KG1 (cell line): ENCODE results near the gene DMXL1.

Source experiments
- DNase-seq: peaks from one replicate; lab custom pipeline; 2025; lab: John Stamatoyannopoulos, UW

DMXL1 gene, protein sequence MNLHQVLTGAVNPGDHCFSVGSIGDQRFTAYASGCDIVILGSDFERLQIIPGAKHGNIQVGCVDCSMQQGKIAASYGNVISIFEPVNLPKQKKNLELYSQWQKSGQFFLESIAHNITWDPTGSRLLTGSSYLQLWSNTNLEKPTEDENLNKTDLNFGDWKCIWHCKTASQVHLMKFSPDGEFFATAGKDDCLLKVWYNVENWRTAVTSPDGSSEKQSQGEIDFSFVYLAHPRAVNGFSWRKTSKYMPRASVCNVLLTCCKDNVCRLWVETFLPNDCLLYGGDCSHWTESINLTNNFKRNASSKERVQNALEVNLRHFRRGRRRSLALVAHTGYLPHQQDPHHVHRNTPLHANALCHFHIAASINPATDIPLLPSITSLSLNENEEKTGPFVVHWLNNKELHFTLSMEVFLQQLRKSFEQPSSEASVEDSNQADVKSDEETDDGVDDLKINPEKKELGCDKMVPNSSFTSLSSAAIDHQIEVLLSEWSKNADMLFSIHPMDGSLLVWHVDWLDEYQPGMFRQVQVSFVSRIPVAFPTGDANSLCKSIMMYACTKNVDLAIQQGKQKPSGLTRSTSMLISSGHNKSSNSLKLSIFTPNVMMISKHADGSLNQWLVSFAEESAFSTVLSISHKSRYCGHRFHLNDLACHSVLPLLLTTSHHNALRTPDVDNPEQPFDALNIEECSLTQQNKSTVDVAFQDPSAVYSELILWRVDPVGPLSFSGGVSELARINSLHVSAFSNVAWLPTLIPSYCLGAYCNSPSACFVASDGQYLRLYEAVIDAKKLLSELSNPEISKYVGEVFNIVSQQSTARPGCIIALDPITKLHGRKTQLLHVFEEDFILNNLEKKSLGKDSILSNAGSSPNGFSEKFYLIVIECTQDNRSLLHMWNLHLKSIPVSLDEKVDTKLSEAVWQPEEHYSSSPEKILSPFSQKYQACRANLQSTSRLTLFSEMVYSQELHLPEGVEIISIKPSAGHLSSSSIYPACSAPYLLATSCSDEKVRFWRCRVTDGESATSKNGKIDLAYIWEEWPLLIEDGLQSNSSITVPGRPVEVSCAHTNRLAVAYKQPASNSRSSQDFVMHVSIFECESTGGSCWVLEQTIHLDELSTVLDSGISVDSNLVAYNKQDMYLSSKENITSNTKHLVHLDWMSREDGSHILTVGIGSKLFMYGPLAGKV (N-terminal part only)

DNA sequence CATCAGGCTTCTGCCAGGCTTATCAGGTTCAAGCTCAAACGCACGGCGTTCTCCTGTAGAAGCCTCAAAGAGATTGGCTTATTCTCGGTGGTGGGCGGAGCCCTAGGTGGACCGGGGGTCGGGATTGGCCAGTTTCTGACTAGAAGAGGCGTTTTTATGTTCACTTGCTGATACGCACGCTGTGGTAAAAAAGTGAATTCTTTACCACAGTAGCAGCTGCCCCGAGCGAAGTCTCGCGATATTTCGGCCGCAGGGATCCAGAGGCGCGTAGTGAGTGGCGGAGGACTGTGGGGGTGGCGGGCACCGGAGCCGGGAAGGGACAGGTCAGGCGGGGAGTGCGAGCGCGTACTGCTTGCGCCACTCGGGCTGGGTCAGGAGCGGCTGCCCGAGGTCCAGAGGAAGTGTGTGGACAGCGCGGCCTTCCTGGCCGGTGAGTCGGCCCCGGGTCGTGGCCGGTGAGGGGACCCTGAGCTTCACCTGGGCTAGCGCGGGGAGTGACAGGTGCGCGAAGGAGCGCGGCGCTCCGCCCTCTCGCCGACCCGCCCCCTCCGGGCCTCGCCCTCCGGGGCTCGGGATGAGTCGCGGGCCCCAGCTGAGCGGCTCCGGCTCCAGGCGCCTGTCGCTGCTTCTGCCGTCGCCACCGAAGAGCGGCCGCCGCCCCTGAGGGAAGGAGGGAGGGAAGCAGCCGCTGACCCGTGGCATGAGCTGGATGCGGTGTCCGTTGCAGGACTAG lies at the start of gene DMXL1:
Gene DMXL1, plus strand, starts transcription at position 260 of the 733 bp plus-strand sequence. CDS start 483 bp downstream, outside the sequence.
- DNase-seq: peak; percentile 86

DNA sequence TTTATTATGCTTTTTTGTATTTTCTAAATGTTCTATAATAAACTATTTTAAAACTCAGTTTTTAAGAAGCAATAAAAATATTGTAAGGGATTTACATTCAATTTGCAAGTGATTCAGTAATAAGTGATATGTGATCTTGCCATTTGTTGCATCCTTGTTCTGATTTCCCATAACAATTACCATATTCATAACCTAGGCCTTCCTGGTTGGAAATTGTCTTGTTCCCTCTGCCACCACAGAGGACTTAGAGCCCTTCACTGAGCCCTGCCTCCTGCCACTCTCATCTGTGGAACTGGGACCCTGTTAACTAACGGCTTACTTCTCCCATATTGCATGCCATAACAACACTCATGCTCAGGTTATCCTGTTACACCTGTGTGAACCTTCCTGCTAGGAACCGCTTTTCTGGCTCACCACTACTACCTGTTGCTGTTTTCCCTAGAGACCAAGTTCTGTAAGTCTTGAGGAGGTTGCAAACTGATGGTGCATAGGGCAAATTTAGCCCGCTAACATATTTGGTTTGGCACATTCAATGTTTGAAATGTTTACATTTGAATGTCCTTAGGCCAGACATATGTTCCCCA lies 49.6 kb upstream of the DMXL1 start:
- no peak for DNase-seq

DNA sequence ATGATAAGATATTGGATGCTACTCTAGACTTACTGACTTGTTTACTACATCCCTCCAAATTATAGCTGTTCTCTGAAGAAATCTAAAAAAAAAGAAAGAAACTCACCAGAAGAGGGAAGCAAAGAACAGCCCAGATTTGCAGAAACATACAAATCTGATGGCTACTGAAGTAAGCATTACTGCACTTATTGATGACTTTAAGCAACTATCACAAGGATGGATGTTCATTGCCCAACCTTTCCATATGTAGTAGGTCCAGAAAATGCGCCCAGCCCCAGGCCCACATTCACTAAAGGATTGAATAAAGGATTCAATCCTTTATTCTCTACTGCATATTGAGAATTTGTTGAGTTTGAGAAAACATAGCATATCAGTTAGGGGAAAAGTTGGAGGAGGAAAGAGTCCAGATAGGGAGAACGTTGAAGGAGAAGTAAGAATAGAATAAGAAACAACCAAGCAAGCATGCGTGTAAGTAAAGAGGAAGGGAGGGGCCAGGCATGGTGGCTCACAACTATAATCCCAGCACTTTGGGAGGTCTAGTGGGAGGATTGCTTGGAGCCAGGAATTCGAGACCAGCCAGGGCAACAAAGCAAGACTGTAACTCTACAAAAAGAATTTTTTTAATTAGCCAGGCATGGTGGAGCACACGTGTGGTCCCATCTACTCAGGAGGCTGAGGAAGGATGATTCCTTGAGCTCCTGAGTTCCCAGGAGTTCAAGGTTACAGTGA lies 48.7 kb upstream of the DMXL1 start:
- no peak for DNase-seq

DNA sequence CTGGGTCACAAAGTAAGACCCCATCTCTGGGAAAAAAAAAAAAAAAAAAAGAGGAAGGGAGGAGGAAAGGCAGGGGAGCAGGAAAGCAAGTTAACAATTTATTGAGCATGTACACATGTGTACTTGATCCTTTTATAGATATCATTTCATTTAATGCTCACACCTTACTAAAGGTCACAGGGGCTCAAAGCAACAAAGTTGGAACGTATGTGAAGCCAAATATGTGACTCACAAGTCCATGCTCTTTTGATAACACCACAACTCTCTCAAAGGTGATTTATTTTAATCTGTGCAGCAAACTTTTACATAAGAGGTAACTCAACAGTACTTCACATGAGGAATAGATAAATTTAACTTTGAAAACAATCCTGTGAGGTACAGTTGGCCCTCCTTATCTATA lies 48.1 kb upstream of the DMXL1 start:
- DNase-seq: no peak

DNA sequence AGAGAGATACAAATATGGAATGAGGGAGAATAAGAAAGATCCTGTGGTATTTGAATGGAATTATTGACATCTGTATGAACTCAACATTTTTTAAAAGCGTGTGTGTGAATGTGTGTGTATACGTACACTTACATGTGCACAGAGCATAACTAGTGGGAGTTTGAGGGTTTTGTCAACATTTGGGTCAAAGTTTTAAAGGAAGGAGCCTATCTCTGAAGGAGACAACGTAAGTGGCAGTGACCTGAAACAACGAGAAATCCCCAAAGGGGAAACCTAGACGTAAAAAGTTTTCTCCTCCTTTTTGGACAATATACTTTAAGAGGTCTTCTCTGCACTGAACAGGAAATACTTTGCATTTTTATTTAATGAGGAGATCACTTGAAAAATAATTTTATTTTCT lies 42.3 kb upstream of the DMXL1 start:
- no peak for DNase-seq

DNA sequence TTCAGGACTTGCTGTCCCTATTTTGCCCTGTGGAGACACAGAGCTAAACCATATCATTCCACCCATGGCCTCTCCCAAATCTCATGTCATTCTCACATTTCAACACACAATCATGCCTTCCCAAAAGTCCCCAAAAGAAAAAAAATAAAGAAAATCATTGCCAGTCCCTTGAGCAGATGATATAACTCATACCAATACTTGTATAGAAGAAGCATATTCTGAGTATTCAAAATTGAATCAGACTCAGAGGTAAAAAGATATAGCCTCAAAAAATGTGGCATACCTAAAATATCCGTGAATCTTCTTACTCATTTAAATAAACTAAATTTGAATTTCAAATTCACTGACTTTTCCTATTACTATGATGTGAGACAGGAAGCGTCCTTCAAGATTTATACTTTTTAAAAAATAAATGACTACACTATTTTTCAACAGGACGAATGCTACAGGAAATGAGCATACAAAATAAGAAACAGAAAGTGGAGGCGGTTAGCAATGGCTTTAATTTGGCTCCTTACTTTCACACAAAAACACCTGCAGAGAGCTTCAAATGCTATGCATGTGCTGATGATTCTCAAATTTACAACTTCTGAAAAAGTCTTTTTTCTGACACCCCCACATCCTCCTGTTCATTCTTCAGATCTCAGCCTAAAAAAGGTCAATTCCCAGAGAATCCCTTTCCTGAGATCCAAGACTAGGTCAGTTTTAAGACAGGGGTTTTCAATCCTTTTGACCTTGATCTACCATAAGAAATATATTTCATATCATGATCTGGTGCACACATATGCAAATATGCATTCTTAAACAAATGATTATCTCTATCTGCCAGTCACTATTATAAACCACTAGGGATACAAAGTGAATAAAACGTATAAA lies 39.6 kb upstream of the DMXL1 start:
- no peak for DNase-seq

DNA sequence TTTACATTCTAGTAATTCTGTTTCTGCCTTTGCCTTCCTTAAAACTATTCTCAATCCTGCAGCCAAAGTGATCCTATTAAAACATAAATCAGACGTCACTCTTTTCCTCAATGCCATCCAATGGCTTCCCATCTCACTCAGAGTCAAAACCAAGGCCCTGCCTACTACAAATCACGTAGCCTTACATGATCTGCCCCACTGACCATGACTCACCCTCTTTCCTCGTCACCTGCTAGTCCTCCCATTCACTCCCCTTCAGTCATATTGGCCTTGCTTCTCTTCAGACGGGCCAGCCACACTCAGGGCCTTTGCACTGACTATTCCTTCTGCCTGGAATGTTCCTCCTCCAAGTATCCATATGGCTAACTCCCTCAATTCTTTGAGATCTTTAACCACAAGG lies 39.0 kb upstream of the DMXL1 start:
- no peak for DNase-seq

DNA sequence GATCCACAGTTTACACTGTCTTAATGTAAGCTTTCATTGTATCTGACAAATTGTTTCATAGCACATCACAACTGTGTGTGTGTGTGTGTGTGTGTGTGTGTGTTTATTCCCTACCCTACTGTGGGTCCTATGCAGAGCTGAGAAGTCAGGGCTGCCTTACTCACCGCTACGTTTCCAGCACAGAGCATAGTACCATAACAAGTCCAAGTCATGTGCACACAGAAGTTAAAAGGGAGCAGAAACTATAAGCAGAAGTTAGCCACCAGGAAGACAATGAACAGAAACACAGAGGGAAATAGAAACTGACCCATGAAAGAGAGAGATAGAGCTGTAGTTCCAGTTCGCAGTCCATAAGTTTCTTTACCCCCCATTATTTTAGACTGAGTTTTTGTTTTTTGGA lies 38.2 kb upstream of the DMXL1 start:
- DNase-seq: no peak

DNA sequence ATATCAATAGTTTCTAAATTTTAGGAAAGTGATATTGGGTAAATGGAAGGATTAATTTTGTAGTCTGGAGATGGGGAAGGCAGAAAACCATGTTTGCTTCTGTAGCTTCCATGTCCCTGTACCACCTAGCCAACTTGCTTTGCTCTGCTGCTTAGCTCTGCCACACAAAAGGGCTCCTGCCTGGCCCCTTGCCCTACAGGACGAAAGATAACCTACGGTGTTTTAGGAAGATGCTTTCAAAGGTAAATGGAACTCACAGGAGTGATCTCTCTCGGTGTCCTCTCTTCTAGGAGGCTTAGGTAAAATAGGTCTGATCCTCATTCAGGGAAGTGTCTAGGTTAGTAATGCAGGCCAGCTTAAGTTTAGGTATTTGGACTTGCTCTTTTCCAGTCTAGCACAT lies 37.8 kb upstream of the DMXL1 start:
- DNase-seq: no peak

DNA sequence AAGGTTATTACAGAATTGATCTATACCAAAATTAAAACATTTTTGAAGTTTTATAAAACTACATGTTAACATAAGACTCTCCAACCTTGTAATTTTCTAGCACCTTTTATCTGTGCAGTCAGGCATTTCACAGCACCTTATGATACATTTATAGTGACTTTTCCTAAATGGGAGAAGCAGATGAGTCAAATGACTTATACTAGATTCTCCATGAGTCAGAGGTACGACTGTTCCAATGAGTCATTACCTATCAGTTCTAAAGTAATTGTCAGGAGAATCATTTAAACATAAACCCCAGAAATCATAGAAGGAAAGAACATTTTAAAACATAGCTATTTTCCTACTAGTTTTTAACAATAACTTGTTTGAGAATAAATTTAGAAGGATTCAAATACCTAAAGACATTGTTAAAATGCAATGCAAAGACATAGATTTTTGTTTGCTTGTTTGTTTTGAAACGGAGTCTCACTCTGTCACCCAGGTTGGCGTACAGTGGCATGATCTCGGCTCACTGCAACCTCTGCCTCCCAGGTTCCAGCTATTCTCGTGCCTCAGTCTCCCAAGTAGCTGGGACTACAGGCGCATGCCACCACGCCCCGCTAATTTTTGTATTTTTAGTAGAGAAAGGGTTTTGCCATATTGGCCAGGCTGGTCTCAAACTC lies 34.7 kb upstream of the DMXL1 start:
- no peak for DNase-seq

DNA sequence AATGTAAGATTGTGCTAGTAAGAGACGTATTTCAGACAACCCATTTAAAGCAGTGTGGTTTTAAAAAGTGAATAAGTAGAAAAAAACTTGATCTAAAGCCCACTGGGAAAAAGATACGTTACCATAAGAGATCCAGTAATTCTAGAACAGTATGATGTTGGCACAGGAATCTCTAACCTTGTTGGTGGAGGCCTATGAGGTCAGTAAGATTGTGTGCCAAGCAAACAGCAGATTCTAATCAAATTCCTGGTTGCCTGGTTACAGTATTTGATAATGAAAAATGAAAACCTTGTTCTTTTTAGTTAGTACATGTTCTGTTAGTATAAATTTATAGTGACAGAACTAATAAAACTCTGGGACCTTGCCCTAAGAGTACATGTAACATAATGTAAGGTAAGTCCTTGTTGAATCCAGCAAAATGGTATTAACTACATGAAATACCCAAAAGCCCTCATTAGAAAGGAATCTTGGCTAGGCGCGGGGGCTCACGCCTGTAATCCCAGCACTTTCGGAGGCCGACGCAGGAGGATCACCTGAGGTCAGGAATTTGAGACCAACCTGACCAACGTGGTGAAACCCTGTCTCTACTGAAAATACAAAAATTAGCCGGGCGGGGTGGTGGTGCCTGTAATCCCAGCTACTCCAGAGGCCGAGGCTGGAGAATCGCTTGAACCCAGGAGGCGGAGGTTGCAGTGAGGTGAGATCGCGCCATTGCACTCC lies 33.2 kb upstream of the DMXL1 start:
- DNase-seq: no peak

DNA sequence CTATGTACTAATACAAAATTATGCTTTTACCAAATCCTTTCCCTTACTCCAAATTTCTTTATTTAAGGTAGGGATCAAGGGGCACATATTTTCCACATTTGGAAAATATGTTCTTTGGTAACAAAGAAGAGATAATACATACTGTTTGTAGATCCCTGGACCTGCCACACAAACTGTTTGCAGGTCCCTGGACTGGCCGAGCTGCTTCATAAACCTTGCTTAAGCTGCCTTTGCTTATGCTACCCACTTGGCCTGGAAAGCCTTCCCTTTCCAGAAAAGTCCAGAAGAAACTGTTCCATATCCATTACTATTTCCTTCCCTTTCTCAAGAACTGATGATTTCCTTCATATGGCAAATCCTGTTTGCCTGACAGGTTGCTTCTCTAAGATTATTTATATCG lies 22.6 kb upstream of the DMXL1 start:
- no peak for DNase-seq

DNA sequence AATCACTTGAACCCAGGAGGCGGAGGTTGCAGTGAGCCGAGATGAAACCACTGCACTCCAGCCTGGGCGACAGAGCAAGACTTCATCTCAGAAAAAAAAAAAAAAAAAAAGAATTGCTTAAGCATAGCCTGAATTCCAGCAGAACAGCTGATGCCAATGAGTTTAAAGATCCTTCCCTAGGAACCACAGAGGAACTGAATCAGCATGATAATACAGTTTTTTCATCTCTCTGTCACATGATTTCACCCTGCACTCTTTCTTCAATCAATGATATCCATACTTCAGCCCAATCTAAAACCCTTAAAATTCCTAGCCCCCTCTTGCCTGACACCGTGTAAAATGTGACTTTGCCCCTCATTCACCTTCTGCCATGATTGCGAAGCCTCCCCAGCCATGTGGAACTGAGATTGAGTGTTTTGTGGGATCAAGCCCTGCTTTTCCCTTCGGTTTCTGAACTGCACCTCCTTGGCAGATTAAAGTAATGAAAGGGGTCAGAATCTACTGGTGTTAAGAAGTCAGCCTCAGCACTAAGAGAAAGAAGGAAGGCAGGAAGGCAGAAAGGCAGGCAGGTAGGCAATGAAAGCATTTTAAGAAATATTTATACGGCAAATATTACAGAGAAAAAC lies 20.9 kb upstream of the DMXL1 start:
- DNase-seq: no peak

DNA sequence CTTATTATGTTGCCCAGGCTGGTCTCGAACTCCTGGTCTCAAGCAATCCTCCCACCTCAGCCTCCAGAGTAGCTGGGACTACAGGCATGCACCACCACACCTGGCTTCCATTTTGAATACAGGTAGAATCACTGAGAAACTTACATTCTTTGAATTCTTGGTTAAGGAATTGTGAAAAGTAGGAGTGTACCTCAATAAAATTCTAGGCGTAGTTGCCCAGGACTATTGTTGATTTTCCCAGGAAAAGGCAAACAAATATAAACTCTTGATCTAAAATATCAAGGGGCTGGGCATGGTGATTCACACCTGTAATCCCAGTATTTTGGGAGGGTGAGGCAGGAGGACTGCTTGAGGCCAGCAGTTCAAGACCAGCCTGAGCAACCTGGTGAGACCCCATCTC lies 16.8 kb upstream of the DMXL1 start:
- DNase-seq: no peak

DNA sequence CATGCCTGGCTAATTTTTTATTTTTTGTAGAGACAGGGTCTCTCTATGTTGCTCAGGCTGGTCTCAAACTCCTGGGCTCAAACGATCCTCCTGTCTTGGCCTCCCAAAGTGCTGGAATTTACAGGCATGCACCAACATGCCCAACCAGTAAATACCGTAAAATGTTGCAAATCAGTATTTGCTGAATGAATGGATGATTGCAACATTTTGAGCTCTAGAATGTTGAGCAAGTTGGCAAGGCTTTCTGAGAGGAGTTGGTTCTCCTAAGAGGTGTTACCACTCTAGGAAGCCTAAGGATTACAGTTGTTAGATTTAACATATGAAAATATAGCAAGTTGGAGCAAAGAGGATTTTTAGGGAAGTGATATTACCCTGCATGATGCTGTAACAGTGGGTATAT lies 15.6 kb upstream of the DMXL1 start:
- DNase-seq: no peak

DNA sequence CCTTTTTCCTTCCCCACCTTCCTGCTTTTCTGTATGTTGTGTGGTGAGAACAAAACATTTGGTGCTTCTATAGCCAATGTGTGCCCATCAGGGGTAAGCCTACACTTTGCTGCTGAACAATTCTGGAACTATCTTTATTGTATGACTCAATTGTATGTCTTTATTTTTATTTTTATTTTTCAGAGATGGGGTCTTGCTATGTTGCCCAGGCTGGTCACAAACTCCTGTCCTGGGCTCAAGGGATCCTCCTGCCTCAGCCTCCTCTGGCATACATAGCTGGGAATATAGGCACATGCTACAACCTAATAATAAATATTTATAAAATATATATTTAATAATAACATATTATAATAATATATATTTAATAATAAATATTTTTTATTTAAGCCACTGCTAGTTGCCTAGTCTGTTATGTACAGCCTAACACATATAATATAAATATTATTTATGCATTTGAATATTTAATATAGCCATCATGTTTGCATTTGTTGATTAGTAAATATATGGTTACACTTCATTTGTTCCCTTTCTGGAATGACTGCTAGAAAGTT lies 11.8 kb upstream of the DMXL1 start:
- no peak for DNase-seq

DNA sequence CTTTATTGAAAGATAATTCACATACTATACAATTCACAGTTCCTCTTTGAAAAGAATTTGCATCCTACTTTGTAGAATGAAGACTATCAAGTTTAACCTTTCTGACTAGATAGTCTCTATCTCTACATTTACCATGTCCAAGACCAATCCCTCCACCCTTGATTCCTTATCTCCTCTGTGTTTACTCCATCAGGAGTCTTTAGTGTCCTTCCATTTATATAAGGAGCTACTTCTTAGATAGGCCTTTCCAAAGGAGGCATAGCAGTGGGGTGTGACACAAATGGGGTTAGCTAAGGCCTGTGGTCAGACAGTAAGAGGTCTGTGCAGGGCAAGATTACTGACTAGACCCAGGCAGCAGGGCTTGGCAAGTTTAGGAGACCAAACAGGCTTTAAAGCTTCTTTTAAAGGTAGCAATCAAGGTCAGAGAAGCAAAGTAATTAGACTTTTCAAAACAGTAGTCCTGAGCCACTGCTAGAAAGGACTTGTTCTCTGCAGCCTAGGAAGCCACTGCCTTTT lies 11.1 kb upstream of the DMXL1 start:
- no peak for DNase-seq
